Ascending aorta (tissue), 2 donors: ENCODE data around the gene DNAJB6. TPM values are rescaled to one million over a fixed set of nuclear protein-coding genes. Genes with fewer than 3 reads are reported as not detected.

Experiments used
- DNase-seq, 2 donors: peaks; one replicate each; pipeline ENCODE4 v3.0.0-alpha.2; 2019; ENCODE audit warnings: low spot score in 2 of 2
- H3K27ac ChIP-seq, 2 donors: fragments of 200-600 bp; sonication (generic); one replicate each; pipeline ENCODE4 v1.5.1; 2016 to 2017; ENCODE audit warnings: mild to moderate bottlenecking in 1 of 2
- H3K27me3 ChIP-seq: fragments of 200-600 bp; sonication (generic); one replicate; pipeline ENCODE4 v1.5.1; 2017
- H3K36me3 ChIP-seq, 2 donors: fragments of 200-600 bp; sonication (generic); one replicate each; pipeline ENCODE4 v1.5.1; 2016
- H3K4me1 ChIP-seq, 2 donors: fragments of 200-600 bp; sonication (generic); one replicate each; pipeline ENCODE4 v1.5.1; 2016 to 2017; ENCODE audit warnings: mild to moderate bottlenecking in 1 of 2
- H3K4me3 ChIP-seq, 2 donors: fragments of 200-600 bp; sonication (generic); one replicate each; pipeline ENCODE4 v1.5.1; 2016 to 2017; ENCODE audit warnings: mild to moderate bottlenecking in 1 of 2
- H3K9me3 ChIP-seq, 2 donors: fragments of 200-600 bp; sonication (generic); one replicate each; pipeline ENCODE4 v1.5.1; 2016
- CTCF ChIP-seq, 3 experiments: fragments of 200-600 bp in 2 of 3; fragments of 450-650 bp in 1 of 3; sonication (generic) in 2 of 3; IDR thresholded peaks; one replicate each; pipeline ENCODE4 v1.5.1; 2016 to 2019; ENCODE audit warnings: antibody characterized with exemption in 3 of 3, mild to moderate bottlenecking in 1 of 3, moderate library complexity in 1 of 3
- intact Hi-C: fragments of 100-400 bp; cut with DNase I; formaldehyde crosslinking; loops from one replicate; pipeline ENCODE4 v1.15.1; 2023
- total RNA-seq: library from RNA; depleted of rRNA; stranded (reverse); fragments of >200 nt; gene quantifications from one replicate; pipeline ENCODE4 v1.1.0, GENCODE V29; 2016

DNAJB6 gene
- total RNA-seq, 1 donor from 2014 or later: 79.1 TPM

GRCh38 chr7:157442993-157443831, 106.4 kb downstream of the DNAJB6 start:
- Histone ChIP-seq H3K27me3 (no peaks in the 10 kb centered on the region), H3K4me1 (no peaks in the 10 kb centered on the region), H3K9me3 (no peaks in the 10 kb centered on the region), H3K36me3 (no peaks in the 10 kb centered on the region), H3K27ac (no peak overlapping the region), H3K4me3 (no peak overlapping the region)
- intact Hi-C loops: no loop called here
- DNase-seq: no peak
- no peak for TF ChIP-seq CTCF (IDR thresholded peaks at IDR 0.05)

GRCh38 chr7:157444011-157444842, 107.4 kb downstream of the DNAJB6 start:
- no peak overlapping the region for H3K27ac ChIP-seq
- H3K4me1 ChIP-seq: no peaks in the 10 kb centered on the region
- intact Hi-C loops: no loop called here
- H3K36me3 ChIP-seq: no peaks in the 10 kb centered on the region
- no peaks in the 10 kb centered on the region for H3K27me3 ChIP-seq
- no peak for DNase-seq
- H3K9me3 ChIP-seq: no peaks in the 10 kb centered on the region
- no peak overlapping the region for H3K4me3 ChIP-seq
- no peak for TF ChIP-seq CTCF (IDR thresholded peaks at IDR 0.05)

- no peak overlapping the region for H3K4me3 ChIP-seq
- TF ChIP-seq CTCF (IDR thresholded peaks at IDR 0.05): no peak
- H3K36me3 ChIP-seq: no peaks in the 10 kb centered on the region
- no peak for DNase-seq
- H3K27ac ChIP-seq: no peak overlapping the region
- H3K9me3 ChIP-seq: no peaks in the 10 kb centered on the region
- intact Hi-C loops: no loop called here
- no peaks in the 10 kb centered on the region for H3K27me3 ChIP-seq
- H3K4me1 ChIP-seq: no peaks in the 10 kb centered on the region
These were observed 108.0 kb downstream of the DNAJB6 start for GRCh38 chr7:157444843-157445135.

GRCh38 chr7:157445246-157445955, 108.6 kb downstream of the DNAJB6 start:
- DNase-seq: peak in 1 of 2 donors; percentile 51
- Histone ChIP-seq H3K36me3 (no peaks in the 10 kb centered on the region), H3K9me3 (no peaks in the 10 kb centered on the region), H3K4me3 (no peak overlapping the region), H3K27me3 (no peaks in the 10 kb centered on the region), H3K4me1 (no peaks in the 10 kb centered on the region), H3K27ac (no peak overlapping the region)
- TF ChIP-seq CTCF (IDR thresholded peaks at IDR 0.05): no peak
- intact Hi-C loops: no loop called here

GRCh38 chr7:157445956-157446295, 109.1 kb downstream of the DNAJB6 start:
- H3K27ac ChIP-seq: no peak overlapping the region
- no peaks in the 10 kb centered on the region for H3K4me1 ChIP-seq
- H3K4me3 ChIP-seq: no peak overlapping the region
- intact Hi-C loops: no loop called here
- no peaks in the 10 kb centered on the region for H3K36me3 ChIP-seq
- TF ChIP-seq CTCF (IDR thresholded peaks at IDR 0.05): no peak
- DNase-seq: peak in 1 of 2 donors; percentile 33
- no peaks in the 10 kb centered on the region for H3K9me3 ChIP-seq
- H3K27me3 ChIP-seq: no peaks in the 10 kb centered on the region
